ENCODE results near the gene MED31.

GRCh38 chr17:6690641-6691040 is 39.2 kb upstream of the MED31 start:
- TF ChIP-seq, protein P1, sequence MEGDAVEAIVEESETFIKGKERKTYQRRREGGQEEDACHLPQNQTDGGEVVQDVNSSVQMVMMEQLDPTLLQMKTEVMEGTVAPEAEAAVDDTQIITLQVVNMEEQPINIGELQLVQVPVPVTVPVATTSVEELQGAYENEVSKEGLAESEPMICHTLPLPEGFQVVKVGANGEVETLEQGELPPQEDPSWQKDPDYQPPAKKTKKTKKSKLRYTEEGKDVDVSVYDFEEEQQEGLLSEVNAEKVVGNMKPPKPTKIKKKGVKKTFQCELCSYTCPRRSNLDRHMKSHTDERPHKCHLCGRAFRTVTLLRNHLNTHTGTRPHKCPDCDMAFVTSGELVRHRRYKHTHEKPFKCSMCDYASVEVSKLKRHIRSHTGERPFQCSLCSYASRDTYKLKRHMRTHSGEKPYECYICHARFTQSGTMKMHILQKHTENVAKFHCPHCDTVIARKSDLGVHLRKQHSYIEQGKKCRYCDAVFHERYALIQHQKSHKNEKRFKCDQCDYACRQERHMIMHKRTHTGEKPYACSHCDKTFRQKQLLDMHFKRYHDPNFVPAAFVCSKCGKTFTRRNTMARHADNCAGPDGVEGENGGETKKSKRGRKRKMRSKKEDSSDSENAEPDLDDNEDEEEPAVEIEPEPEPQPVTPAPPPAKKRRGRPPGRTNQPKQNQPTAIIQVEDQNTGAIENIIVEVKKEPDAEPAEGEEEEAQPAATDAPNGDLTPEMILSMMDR (conservative IDR thresholded peaks at IDR 0.05; ENCODE audit: low read depth, low read length): no peak
- TF ChIP-seq EZH2 (IDR thresholded peaks at IDR 0.05; ENCODE audit: low read length, unreplicated experiment) (no peak), EZH2phosphoT487 (IDR thresholded peaks at IDR 0.05; ENCODE audit: borderline replicate concordance, low read length) (no peak)

All from PC-3 (cell line).